ENCODE measurements around the gene PHYH. TPM values are rescaled to one million over a fixed set of nuclear protein-coding genes. Genes with fewer than 3 reads are reported as not detected.

The PHYH gene
- total and polyA plus RNA-seq, 11 donors, result 58.1 to 181 (median 147) TPM

GRCh38 chr10:13321576-13321975 is 21.7 kb upstream of the PHYH start:
- intact Hi-C loops (cut with DNase I), result no loop called here
- no peak for ATAC-seq

DNA sequence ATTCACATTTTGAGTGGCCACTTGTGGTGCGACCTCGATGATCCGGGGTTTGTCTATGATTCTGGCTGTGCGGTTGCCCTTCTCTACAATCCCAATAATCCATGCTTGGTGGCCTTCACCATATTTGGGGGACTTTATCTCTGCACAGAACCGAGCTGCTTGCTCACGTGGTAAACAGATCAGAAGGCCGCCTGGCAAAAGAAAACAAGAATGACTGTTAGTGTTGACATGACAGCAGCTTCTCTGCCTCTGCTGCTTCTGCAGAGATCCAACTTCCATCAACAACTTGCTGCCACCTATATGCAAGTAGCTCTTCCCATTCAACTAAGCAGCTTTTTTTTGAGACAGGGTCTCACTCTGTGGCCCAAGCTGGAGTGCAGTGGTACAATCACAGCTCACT is 19.3 kb upstream of the PHYH start:
- Histone ChIP-seq H3K4me3 (no peak overlapping the region), H3K9me3 (no peaks in the 10 kb centered on the region), H3K27ac (peak overlapping the region in 1 of 12 donors; percentile 38), H3K4me1 (peaks cover 0 to 11% (median 0%) of the 10 kb centered on the region in 12 donors), H3K36me3 (peaks cover 0 to 67% (median 56%) of the 10 kb centered on the region in 9 donors), H3K27me3 (no peaks in the 10 kb centered on the region)
- no peak for TF ChIP-seq POLR2A (IDR thresholded peaks at IDR 0.05)
- no peak for TF ChIP-seq CTCF (IDR thresholded peaks at IDR 0.05)
- no peak for DNase-seq
- peak in 1 of 4 donors; percentile 47 for ATAC-seq
- 52 to 69% (median 57%) methylated on average over 7 of the region's 7 CpGs for WGBS, 4 donors
- intact Hi-C loops (cut with DNase I), result no loop called here

More at GRCh38 chr10:13321576-13321975, 21.7 kb upstream of the PHYH start:
- DNase-seq, result no peak
- Histone ChIP-seq H3K27ac (no peak overlapping the region), H3K4me3 (no peak overlapping the region), H3K36me3 (peaks cover 0 to 91% (median 79%) of the 10 kb centered on the region in 9 donors), H3K9me3 (no peaks in the 10 kb centered on the region), H3K4me1 (peaks cover 0 to 11% (median 0%) of the 10 kb centered on the region in 12 donors), H3K27me3 (no peaks in the 10 kb centered on the region)
- TF ChIP-seq POLR2A (IDR thresholded peaks at IDR 0.05) (no peak), CTCF (IDR thresholded peaks at IDR 0.05) (no peak)
- 93 to 97% (median 96%) methylated on average over 13 of the region's 13 CpGs for WGBS, 4 donors

DNA sequence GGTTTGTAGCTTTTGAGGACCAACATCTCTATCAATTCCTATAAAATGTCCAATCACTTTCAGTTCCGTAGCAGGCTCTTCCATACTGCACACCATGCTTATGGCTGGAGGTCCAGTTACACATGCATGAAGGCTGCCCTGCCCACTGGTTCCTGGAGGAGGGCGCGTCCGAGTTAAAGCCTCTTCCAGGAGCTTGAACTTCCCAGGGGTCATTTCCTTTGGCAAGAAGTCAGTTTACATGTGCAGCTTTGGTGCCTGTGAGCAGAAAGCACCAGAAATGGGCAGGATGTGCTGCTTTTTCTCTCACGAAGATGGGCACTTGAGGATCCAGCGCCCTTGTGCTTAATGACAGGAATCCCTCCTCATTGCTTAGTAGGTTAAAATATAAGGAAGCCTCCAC is 17.6 kb upstream of the PHYH start:
- DNase-seq (peak in 2 of 5 donors; percentile 29 to 35), ATAC-seq (peak in 3 of 4 donors; percentile 52 to 74 (median 61))
- Histone ChIP-seq H3K36me3 (peaks cover 0 to 50% (median 40%) of the 10 kb centered on the region in 9 donors), H3K27me3 (no peaks in the 10 kb centered on the region), H3K4me3 (no peak overlapping the region), H3K27ac (no peak overlapping the region), H3K9me3 (no peaks in the 10 kb centered on the region), H3K4me1 (peaks cover 0 to 11% (median 0%) of the 10 kb centered on the region in 12 donors)
- no peak for TF ChIP-seq CTCF (IDR thresholded peaks at IDR 0.05)
- TF ChIP-seq POLR2A (IDR thresholded peaks at IDR 0.05), result peak in 1 of 2 donors; percentile 11
- intact Hi-C loops (cut with DNase I), result no loop called here
- 58 to 65% (median 60%) methylated on average over 6 of the region's 6 CpGs for WGBS, 4 donors

DNA sequence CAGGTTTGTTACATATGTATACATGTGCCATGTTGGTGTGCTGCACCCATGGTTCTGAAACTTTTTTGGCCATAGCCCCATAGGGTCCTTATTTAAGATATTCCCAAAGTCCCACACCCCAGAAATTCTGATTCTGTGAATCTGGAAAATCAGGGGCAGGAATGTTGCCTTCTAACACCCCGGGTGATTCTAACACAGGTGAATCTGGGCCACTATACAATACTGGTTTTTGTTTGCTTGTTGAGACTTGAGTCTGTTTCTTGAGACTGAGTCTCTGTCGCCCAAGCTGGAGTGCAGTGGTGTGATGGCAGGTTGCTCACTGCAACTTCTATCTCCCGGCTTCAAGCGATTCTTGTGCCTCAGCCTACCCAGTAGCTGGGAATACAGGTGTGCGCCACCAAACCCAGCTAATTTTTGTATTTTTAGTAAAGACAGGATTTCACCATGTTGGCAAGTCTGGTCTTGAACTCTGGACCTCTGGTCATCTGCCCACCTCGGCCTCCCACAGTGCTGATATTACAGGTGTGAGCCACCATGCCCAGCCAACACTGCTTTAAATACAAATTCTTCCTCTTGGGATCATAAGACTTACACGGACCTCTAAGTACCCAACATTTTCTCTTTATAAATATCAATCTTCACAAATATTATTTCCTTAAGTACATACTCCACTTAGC is 16.9 kb upstream of the PHYH start:
- Histone ChIP-seq H3K36me3 (peaks cover 0 to 43% (median 33%) of the 10 kb centered on the region in 9 donors), H3K27me3 (no peaks in the 10 kb centered on the region), H3K4me1 (peaks cover 0 to 11% (median 0%) of the 10 kb centered on the region in 12 donors), H3K4me3 (no peak overlapping the region), H3K27ac (no peak overlapping the region), H3K9me3 (no peaks in the 10 kb centered on the region)
- WGBS, 4 donors, result 94 to 97% (median 95%) methylated on average over 7 of the region's 7 CpGs
- TF ChIP-seq CTCF (IDR thresholded peaks at IDR 0.05) (no peak), POLR2A (IDR thresholded peaks at IDR 0.05) (no peak)
- intact Hi-C loops (cut with DNase I), result no loop called here
- ATAC-seq (no peak), DNase-seq (no peak)

All from heart left ventricle (tissue), 16 donors.